Fibroblast of lung (primary cell): ENCODE data around the gene BCDIN3D.

Experiments used
- EZH2 ChIP-seq: IDR thresholded peaks from 2 replicates; pipeline ENCODE4 v1.5.1; 2012; ENCODE audit warnings: low read length, control low read depth, mild to moderate bottlenecking; ENCODE audit errors: missing control alignments
- TF ChIP-seq, protein P1 (sequence below), 2 donors: IDR thresholded peaks in 1 of 2; conservative IDR thresholded peaks in 1 of 2; 1 replicate in 1 of 2; 2 replicates in 1 of 2; pipeline ENCODE4 v1.5.1; 2011 to 2012; ENCODE audit warnings: low read length in 2 of 2, control low read depth in 1 of 2, inconsistent platforms in 1 of 2, low read depth in 1 of 2, mild to moderate bottlenecking in 1 of 2

DNA sequence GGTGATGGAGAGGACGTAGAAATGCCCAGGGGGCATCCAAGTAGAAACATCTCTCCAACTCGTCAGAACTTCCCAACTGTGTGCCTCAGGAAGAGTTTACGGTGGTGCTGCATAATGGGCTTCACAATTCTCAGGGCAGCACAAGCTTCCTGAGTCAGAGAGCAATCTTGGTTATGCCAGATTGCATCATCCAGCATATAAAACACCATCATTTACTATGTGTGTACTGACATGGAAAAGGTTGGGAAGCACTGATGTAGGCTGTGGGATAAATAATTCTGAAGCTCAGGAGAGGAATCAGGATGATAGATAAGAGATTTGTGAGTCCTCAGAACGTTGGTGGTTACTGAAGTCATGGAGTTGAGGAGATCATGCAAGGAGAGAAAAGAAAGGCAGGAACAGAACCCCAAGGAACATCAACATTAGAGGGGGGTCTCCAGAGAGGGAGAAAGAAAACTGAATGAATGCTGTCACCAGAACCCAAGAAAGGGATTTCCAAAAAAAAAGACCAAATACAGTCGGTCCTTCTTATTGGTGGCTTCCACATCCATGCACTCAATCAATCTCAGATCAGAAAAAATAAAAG, 10.0 kb downstream of the BCDIN3D start:
- TF ChIP-seq, protein P1, sequence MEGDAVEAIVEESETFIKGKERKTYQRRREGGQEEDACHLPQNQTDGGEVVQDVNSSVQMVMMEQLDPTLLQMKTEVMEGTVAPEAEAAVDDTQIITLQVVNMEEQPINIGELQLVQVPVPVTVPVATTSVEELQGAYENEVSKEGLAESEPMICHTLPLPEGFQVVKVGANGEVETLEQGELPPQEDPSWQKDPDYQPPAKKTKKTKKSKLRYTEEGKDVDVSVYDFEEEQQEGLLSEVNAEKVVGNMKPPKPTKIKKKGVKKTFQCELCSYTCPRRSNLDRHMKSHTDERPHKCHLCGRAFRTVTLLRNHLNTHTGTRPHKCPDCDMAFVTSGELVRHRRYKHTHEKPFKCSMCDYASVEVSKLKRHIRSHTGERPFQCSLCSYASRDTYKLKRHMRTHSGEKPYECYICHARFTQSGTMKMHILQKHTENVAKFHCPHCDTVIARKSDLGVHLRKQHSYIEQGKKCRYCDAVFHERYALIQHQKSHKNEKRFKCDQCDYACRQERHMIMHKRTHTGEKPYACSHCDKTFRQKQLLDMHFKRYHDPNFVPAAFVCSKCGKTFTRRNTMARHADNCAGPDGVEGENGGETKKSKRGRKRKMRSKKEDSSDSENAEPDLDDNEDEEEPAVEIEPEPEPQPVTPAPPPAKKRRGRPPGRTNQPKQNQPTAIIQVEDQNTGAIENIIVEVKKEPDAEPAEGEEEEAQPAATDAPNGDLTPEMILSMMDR (conservative IDR thresholded peaks at IDR 0.05 in 1 of 2, IDR thresholded peaks at IDR 0.05 in 1 of 2; ENCODE audit: low read depth in 1 of 2, low read length in 2 of 2): no peak
- no peak for TF ChIP-seq EZH2
